Body of pancreas (tissue), 4 donors: ENCODE results near the gene ATP6V1B1. TPM values are rescaled to one million over a fixed set of nuclear protein-coding genes. Genes with fewer than 3 reads are reported as not detected.

Source experiments
- ATAC-seq: fragments of 150-250 bp; one replicate; pipeline ENCODE4 v1.9.1; 2016
- DNase-seq, 4 donors: peaks; one replicate each; pipeline ENCODE4 v3.0.0-alpha.2; 2019
- H3K27ac ChIP-seq, 4 donors: fragments of 200-600 bp; sonication (generic); 1 replicate in 3 of 4; 2 replicates in 1 of 4; pipeline versions ENCODE4 v1.5.1 to v1.6.1; 2016 to 2019; ENCODE audit warnings: mild to moderate bottlenecking in 1 of 4, mixed read lengths in 1 of 4, moderate library complexity in 1 of 4
- H3K27me3 ChIP-seq, 2 donors: fragments of 200-600 bp; sonication (generic); one replicate each; pipeline ENCODE4 v1.6.0; 2016; ENCODE audit warnings: mild to moderate bottlenecking in 1 of 2
- H3K36me3 ChIP-seq, 2 donors: fragments of 200-600 bp; sonication (generic); replicated peaks in 1 of 2; 2 replicates each; pipeline ENCODE4 v1.5.1; 2016; ENCODE audit warnings: low read depth in 2 of 2; ENCODE audit not compliant: insufficient read depth in 1 of 2
- H3K4me1 ChIP-seq: fragments of 200-600 bp; sonication (generic); one replicate; pipeline ENCODE4 v1.6.0; 2016
- H3K4me3 ChIP-seq, 2 donors: fragments of 200-600 bp; sonication (generic); 1 replicate in 1 of 2; 2 replicates in 1 of 2; pipeline ENCODE4 v1.5.1; 2016 to 2019
- H3K9me3 ChIP-seq, 3 donors: fragments of 200-600 bp; sonication (generic); 1 replicate in 2 of 3; 2 replicates in 1 of 3; pipeline ENCODE4 v1.5.1; 2016
- CTCF ChIP-seq, 7 experiments: fragments of 450-650 bp in 4 of 7; fragments of 200-600 bp in 3 of 7; sonication (generic) in 3 of 7; IDR thresholded peaks; one replicate each; pipeline ENCODE4 v1.5.1; 2016 to 2019; ENCODE audit warnings: antibody characterized with exemption in 7 of 7
- POLR2A ChIP-seq, 3 donors: fragments of 450-650 bp; IDR thresholded peaks; one replicate each; pipeline ENCODE4 v1.6.1; 2016; ENCODE audit warnings: antibody characterized with exemption in 3 of 3, mild to moderate bottlenecking in 2 of 3
- WGBS, 2 donors: methylation state at CpG; one replicate each; pipeline ENCODE4 v1.1.5; 2017; 5-methylcytosine and 5-hydroxymethylcytosine counted together
- intact Hi-C: fragments of 100-400 bp; cut with DNase I; formaldehyde crosslinking; loops from one replicate; pipeline ENCODE4 v1.15.1; 2023
- total RNA-seq, 2 donors: library from RNA; depleted of rRNA; stranded (reverse); fragments of >200 nt; gene quantifications; one replicate each; pipeline ENCODE4 v1.1.0, GENCODE V29; 2016

The ATP6V1B1 gene
- total RNA-seq, 2 donors from 2014 or later: 9.9 to 17.9 TPM

DNA sequence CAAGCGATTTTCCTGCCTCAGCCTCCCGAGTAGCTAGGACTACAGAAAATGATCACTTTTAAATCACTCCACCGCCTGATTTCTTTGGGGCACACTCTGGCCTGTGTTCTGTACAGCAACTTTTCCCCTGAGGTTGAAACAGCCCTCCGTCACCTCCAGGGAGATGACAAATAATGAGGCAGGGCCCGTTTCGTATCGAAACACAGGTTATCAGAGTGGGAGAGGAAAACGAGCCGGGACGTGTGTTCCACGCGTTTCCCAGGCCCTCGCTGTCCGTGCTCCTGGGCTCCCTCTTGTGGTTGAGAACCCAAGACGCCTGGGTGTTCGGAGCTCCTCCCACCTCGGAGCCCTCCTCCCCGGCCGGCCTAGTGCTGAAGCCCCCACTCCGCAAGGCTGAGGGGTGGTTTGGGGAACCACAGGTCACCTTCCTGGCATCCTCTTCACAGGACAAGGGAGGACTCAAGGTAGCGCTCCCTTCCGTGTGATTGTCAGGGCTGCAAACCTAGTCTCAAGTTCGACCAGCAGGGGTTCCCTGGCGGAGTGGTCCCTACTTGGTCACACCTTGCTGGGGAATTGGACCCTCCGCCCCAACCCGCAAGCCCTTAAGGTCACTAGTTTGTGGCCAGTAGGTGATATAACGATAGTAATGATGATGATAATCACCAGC is 12.8 kb downstream of the ATP6V1B1 start:
- no peaks in the 10 kb centered on the region for H3K27me3 ChIP-seq
- intact Hi-C loops: loop anchor here (5.0 to 10.0 kb wide), 2 partner anchors 76 to 154 kb away; partner anchors contain the start of gene FIGLA
- H3K4me1 ChIP-seq: peaks cover 11% of the 10 kb centered on the region
- H3K36me3 ChIP-seq: no peaks in the 10 kb centered on the region
- peak overlapping the region in 1 of 4 donors; percentile 21 for H3K27ac ChIP-seq
- DNase-seq: peak; percentile 81 to 87 (median 84)
- no peak for TF ChIP-seq POLR2A (IDR thresholded peaks at IDR 0.05)
- TF ChIP-seq CTCF (IDR thresholded peaks at IDR 0.05): peak; percentile 78 to 89 (median 85)
- WGBS, 2 donors: 7% methylated on average over 27 of the region's 27 CpGs
- H3K4me3 ChIP-seq: no peak overlapping the region
- peak; percentile 91 for ATAC-seq
- H3K9me3 ChIP-seq: no peaks in the 10 kb centered on the region

DNA sequence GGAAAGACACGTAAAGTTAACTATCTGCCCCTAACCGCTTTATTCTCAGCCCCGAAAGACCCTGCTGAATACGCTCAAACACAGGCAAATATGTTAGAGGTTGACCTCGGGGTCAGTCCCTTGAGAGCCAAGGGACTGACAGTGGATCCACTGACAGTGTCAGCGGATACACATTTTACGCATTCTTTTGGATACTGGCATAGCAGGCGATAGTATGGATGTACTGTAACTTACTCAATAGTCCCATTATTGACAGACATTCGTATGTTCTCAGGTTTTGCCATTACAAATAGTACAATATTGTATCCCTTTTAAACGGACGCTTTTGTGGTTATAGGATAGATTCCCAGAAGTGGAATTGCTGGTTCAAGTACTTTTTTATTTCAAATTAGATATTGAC is 13.4 kb downstream of the ATP6V1B1 start:
- H3K27ac ChIP-seq: no peak overlapping the region
- H3K36me3 ChIP-seq: no peaks in the 10 kb centered on the region
- TF ChIP-seq POLR2A (IDR thresholded peaks at IDR 0.05) (no peak), CTCF (IDR thresholded peaks at IDR 0.05) (no peak)
- H3K27me3 ChIP-seq: no peaks in the 10 kb centered on the region
- DNase-seq (peak in 1 of 4 donors; percentile 2), ATAC-seq (no peak)
- 65 to 66% methylated on average over 11 of the region's 11 CpGs for WGBS, 2 donors
- intact Hi-C loops: loop anchor here (5.0 to 10.0 kb wide), 2 partner anchors 77 to 154 kb away; partner anchors contain the start of gene FIGLA
- H3K9me3 ChIP-seq: no peaks in the 10 kb centered on the region
- H3K4me1 ChIP-seq: peaks cover 11% of the 10 kb centered on the region
- no peak overlapping the region for H3K4me3 ChIP-seq

- no peaks in the 10 kb centered on the region for H3K36me3 ChIP-seq
- ATAC-seq: no peak
- no peaks in the 10 kb centered on the region for H3K9me3 ChIP-seq
- DNase-seq: no peak
- no peaks in the 10 kb centered on the region for H3K27me3 ChIP-seq
- TF ChIP-seq POLR2A (IDR thresholded peaks at IDR 0.05) (no peak), CTCF (IDR thresholded peaks at IDR 0.05) (no peak)
- intact Hi-C loops: no loop called here
- no peaks in the 10 kb centered on the region for H3K4me1 ChIP-seq
- H3K27ac ChIP-seq: no peak overlapping the region
- H3K4me3 ChIP-seq: no peak overlapping the region
- WGBS, 2 donors: 77 to 83% methylated on average over 5 to 7 of the region's 7 CpGs
Observed at GRCh38 chr2:70954886-70955285, 19.2 kb downstream of the ATP6V1B1 start.

DNA sequence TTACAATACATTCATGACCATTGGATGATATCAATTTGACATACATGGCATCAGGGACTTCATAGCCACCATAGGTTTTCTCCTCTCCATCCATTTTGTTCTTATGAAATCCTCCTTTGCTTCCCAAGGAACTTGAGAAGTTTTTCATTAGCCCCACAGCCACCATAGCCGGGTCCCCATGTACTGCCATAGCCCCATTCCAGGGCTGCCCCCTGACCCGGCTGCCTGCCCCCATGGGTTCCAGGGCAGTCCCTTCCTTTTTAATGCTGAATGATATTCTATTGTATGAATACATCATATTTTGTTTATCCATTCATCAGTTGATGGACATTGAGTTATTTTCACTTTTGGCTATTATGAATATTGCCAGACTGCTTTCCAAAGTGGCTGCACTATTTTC is 20.4 kb downstream of the ATP6V1B1 start:
- TF ChIP-seq CTCF (IDR thresholded peaks at IDR 0.05) (no peak), POLR2A (IDR thresholded peaks at IDR 0.05) (no peak)
- no peak overlapping the region for H3K4me3 ChIP-seq
- no peak overlapping the region for H3K27ac ChIP-seq
- WGBS, 2 donors: 78 to 97% methylated on average over 2 of the region's 2 CpGs
- ATAC-seq (no peak), DNase-seq (no peak)
- no peaks in the 10 kb centered on the region for H3K9me3 ChIP-seq
- intact Hi-C loops: no loop called here
- no peaks in the 10 kb centered on the region for H3K27me3 ChIP-seq
- H3K4me1 ChIP-seq: no peaks in the 10 kb centered on the region
- no peaks in the 10 kb centered on the region for H3K36me3 ChIP-seq

- TF ChIP-seq CTCF (IDR thresholded peaks at IDR 0.05) (no peak), POLR2A (IDR thresholded peaks at IDR 0.05) (no peak)
- WGBS, 2 donors: 68 to 72% methylated on average over 6 of the region's 6 CpGs
- intact Hi-C loops: no loop called here
- H3K4me1 ChIP-seq: no peaks in the 10 kb centered on the region
- DNase-seq: no peak
- no peaks in the 10 kb centered on the region for H3K27me3 ChIP-seq
- ATAC-seq: no peak
- no peaks in the 10 kb centered on the region for H3K36me3 ChIP-seq
- no peaks in the 10 kb centered on the region for H3K9me3 ChIP-seq
- no peak overlapping the region for H3K27ac ChIP-seq
- H3K4me3 ChIP-seq: no peak overlapping the region
Observed at GRCh38 chr2:70957798-70958197, 22.1 kb downstream of the ATP6V1B1 start.
